ENCODE measurements around the gene ELK3.
A peak's percentile ranks its signal among the peaks of the same experiment; 100 is the strongest.

Gene ELK3

DNA sequence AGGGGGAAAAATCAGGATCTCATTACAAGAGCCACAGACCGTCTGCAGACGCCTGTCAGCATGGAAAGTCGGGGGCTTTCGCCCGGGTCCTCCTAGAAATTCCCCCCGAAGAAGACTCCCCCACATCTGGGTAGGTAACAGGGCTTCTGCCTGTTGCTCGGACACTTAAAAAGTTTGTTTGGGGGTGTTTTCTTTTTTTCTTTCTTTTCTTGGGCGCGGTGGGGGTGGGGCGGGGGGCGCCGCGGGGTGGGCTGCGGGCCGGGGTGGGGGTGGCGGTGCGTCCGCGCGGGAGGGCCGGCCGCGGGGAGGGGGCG lies 358 bp downstream of the ELK3 start:
- Histone ChIP-seq H3K4me3 (replicated peaks; ENCODE audit: insufficient read depth, low read length) (peak overlapping the region; percentile 95), H3K27ac (replicated peaks) (peak overlapping the region; percentile 59), H3K27me3 (ENCODE audit: insufficient read depth, poor library complexity, severe bottlenecking) (peaks cover 2% of the 10 kb centered on the region)
- TF ChIP-seq, protein P1, sequence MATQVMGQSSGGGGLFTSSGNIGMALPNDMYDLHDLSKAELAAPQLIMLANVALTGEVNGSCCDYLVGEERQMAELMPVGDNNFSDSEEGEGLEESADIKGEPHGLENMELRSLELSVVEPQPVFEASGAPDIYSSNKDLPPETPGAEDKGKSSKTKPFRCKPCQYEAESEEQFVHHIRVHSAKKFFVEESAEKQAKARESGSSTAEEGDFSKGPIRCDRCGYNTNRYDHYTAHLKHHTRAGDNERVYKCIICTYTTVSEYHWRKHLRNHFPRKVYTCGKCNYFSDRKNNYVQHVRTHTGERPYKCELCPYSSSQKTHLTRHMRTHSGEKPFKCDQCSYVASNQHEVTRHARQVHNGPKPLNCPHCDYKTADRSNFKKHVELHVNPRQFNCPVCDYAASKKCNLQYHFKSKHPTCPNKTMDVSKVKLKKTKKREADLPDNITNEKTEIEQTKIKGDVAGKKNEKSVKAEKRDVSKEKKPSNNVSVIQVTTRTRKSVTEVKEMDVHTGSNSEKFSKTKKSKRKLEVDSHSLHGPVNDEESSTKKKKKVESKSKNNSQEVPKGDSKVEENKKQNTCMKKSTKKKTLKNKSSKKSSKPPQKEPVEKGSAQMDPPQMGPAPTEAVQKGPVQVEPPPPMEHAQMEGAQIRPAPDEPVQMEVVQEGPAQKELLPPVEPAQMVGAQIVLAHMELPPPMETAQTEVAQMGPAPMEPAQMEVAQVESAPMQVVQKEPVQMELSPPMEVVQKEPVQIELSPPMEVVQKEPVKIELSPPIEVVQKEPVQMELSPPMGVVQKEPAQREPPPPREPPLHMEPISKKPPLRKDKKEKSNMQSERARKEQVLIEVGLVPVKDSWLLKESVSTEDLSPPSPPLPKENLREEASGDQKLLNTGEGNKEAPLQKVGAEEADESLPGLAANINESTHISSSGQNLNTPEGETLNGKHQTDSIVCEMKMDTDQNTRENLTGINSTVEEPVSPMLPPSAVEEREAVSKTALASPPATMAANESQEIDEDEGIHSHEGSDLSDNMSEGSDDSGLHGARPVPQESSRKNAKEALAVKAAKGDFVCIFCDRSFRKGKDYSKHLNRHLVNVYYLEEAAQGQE (IDR thresholded peaks at IDR 0.05; ENCODE audit: insufficient replicate concordance, low read depth) = no peak
- TF ChIP-seq, protein P2, sequence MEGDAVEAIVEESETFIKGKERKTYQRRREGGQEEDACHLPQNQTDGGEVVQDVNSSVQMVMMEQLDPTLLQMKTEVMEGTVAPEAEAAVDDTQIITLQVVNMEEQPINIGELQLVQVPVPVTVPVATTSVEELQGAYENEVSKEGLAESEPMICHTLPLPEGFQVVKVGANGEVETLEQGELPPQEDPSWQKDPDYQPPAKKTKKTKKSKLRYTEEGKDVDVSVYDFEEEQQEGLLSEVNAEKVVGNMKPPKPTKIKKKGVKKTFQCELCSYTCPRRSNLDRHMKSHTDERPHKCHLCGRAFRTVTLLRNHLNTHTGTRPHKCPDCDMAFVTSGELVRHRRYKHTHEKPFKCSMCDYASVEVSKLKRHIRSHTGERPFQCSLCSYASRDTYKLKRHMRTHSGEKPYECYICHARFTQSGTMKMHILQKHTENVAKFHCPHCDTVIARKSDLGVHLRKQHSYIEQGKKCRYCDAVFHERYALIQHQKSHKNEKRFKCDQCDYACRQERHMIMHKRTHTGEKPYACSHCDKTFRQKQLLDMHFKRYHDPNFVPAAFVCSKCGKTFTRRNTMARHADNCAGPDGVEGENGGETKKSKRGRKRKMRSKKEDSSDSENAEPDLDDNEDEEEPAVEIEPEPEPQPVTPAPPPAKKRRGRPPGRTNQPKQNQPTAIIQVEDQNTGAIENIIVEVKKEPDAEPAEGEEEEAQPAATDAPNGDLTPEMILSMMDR (IDR thresholded peaks at IDR 0.05; ENCODE audit: insufficient read depth, low read length) = no peak
- TF ChIP-seq GABPA (IDR thresholded peaks at IDR 0.05; ENCODE audit: low read depth) = no peak
- DNase-seq (ENCODE audit: low read depth in 1 of 2, low spot score in 1 of 2) = no peak

DNA sequence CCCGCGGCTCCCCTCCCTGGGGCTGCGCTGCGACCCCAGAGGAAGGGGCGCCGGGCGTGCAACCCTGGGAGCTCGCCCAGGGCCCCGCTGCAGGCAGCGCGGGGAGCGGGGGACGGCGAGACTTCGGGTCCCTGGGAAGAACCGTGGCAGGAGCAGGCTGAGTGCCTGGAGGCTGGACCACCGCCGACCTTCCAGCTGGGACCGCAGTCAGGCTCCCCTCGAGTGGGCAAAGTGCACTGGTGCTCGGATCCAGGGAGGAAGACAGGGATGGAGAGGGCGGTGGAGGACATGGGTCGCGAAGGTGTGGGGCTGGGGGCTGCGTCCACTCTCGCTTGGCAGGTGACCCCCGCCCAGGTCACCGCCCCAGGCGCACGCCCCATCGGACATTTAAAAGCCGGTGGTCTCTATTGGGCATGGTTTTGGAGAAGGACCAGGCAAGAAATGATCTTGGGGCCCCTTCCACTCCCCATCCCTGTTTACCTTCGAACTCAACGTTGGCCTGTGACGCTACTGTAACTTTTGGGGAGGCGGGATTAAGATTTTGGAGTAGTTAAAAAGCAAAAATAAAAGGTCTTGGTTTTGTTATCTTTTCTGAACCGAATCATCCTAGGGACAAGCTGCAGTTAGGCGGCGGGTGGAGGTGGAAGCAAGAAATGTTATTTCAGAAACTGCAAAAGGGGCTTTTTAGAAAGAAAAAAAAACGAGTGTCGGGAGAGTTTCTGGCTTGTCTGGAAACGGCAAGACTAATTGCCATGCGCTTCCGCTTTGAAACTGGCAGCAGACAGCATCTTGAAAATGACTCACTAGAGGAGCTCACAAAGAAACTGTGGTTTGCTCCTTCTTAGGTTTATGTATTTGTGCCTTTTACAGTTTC lies 1.0 kb downstream of the ELK3 start:
- peak overlapping the region; percentile 95 for H3K4me3 ChIP-seq (replicated peaks; ENCODE audit: insufficient read depth, low read length)
- peak; percentile 61 to 74 for DNase-seq (ENCODE audit: low read depth in 1 of 2, low spot score in 1 of 2)
- peaks cover 2% of the 10 kb centered on the region for H3K27me3 ChIP-seq (ENCODE audit: insufficient read depth, poor library complexity, severe bottlenecking)
- H3K27ac ChIP-seq (replicated peaks) = peak overlapping the region; percentile 50
- TF ChIP-seq SPI1 (IDR thresholded peaks at IDR 0.05; ENCODE audit: borderline replicate concordance, low read depth) = peak; percentile 67
- no peak for TF ChIP-seq GABPA (IDR thresholded peaks at IDR 0.05; ENCODE audit: low read depth)

DNA sequence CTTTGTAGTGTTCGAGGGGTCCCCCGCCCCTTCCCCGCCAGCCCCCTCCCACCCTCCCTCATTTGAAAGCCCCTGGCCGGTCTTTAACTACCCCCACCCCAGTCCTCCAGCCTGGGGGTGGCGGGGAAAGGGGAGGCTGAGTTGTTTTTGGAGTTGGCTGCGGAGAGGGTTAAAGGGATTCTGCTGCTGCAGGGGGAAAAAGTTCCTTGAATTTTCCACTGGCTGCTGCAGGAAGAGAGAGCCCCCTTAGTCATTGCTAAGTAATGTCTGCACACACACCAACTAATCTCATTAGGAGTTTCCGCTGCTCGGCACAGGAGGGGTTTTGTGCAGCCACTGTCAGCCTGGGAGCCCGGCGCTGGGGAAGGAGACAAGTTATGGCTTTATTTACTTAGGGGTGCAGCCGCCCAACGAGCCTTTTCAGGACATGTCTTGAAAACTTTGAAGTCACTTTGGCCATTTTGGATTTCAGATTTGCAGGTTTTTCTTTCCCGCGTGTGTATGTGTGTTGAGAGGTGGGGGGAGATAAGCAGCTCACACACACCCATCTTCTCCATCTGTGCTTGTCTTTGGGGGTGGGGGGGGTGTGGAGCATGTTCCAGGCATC lies 1.8 kb downstream of the ELK3 start:
- no peak for DNase-seq (ENCODE audit: low read depth in 1 of 2, low spot score in 1 of 2)

More for the DNA sequence above, 1.8 kb downstream of the ELK3 start:
- TF ChIP-seq SPI1 (IDR thresholded peaks at IDR 0.05; ENCODE audit: borderline replicate concordance, low read depth) (no peak), GABPA (IDR thresholded peaks at IDR 0.05; ENCODE audit: low read depth) (no peak), POLR2AphosphoS5 (IDR thresholded peaks at IDR 0.05; ENCODE audit: low read depth) (no peak)
- TF ChIP-seq, protein P1 (IDR thresholded peaks at IDR 0.05; ENCODE audit: insufficient replicate concordance, low read depth) = no peak
- TF ChIP-seq, protein P2 (IDR thresholded peaks at IDR 0.05; ENCODE audit: insufficient read depth, low read length) = no peak
- no peak overlapping the region for H3K27ac ChIP-seq (replicated peaks)
- peak overlapping the region; percentile 95 for H3K4me3 ChIP-seq (replicated peaks; ENCODE audit: insufficient read depth, low read length)
- H3K27me3 ChIP-seq (ENCODE audit: insufficient read depth, poor library complexity, severe bottlenecking) = peaks cover under 1% of the 10 kb centered on the region
